Endothelial cell of umbilical vein (primary cell): ENCODE measurements around the gene DNAH9. TPM values are rescaled to one million over a fixed set of nuclear protein-coding genes. Genes with fewer than 3 reads are reported as not detected.

Experiments
- BruUV-seq: library from RNA; stranded (reverse); fragments of 400-500 nt; replicated peaks from 2 replicates; lab custom pipeline; 2021; lab: Mats Ljungman, UMichigan
- CTCF ChIA-PET: fragments of 300-600, 350-600 bp; sonication (Branson Sonifier 250); formaldehyde crosslinking; loops from one replicate; lab custom pipeline; 2021; ENCODE audit warnings: antibody characterized with exemption, inconsistent platforms; lab: Charles Lee
- POLR2A ChIA-PET: fragments of 300-600, 350-600 bp; sonication (Branson Sonifier 250); formaldehyde crosslinking; loops from one replicate; lab custom pipeline; 2021; ENCODE audit warnings: antibody characterized with exemption, inconsistent platforms; lab: Charles Lee
- DNase-seq: peaks from one replicate; pipeline ENCODE4 v3.0.0-alpha.2; 2011; ENCODE audit warnings: low read depth, low spot score
- FAIRE-seq: peaks from 2 replicates; lab custom pipeline; 2011; peaks lifted over from hg19 to GRCh38; lab: Jason Lieb, UNC
- H2AFZ ChIP-seq: 2 replicates; pipeline ENCODE4 v1.6.0; 2012; ENCODE audit warnings: low read depth, low read length, control low read depth, inconsistent platforms
- H3K27ac ChIP-seq: 2 replicates; pipeline ENCODE4 v1.5.1; 2011; ENCODE audit warnings: low read depth, mild to moderate bottlenecking, control low read depth, low read length, moderate library complexity; ENCODE audit not compliant: insufficient read depth
- H3K27me3 ChIP-seq, 2 experiments: 2 replicates each; pipeline versions ENCODE4 v1.6.0 to v1.6.1; 2011; ENCODE audit warnings: low read length in 2 of 2, mixed read lengths in 1 of 2; ENCODE audit not compliant: control insufficient read depth in 2 of 2, insufficient read depth in 2 of 2
- H3K36me3 ChIP-seq, 2 experiments: 2 replicates in 1 of 2; 3 replicates in 1 of 2; pipeline ENCODE4 v1.5.1; 2011; ENCODE audit warnings: low read length in 2 of 2, mild to moderate bottlenecking in 1 of 2, moderate library complexity in 1 of 2; ENCODE audit not compliant: control insufficient read depth in 2 of 2, insufficient read depth in 2 of 2; ENCODE audit errors: extremely low read depth in 1 of 2
- H3K4me1 ChIP-seq: 3 replicates; pipeline ENCODE4 v1.5.1; 2011; ENCODE audit warnings: mild to moderate bottlenecking, low read length; ENCODE audit not compliant: control insufficient read depth, insufficient read depth; ENCODE audit errors: extremely low read depth
- H3K4me2 ChIP-seq: 2 replicates; pipeline ENCODE4 v1.6.1; 2011; ENCODE audit warnings: low read length, control low read depth, mixed read lengths; ENCODE audit not compliant: insufficient read depth
- H3K4me3 ChIP-seq, 3 experiments: fragments of 200-600 bp in 1 of 3; sonication (generic), shearing (Covaris generic) in 1 of 3; replicated peaks in 1 of 3; 2 replicates each; pipeline ENCODE4 v1.5.1; 2011 to 2016; ENCODE audit warnings: control low read depth in 3 of 3, low read length in 3 of 3, mild to moderate bottlenecking in 2 of 3, inconsistent platforms in 1 of 3, low read depth in 1 of 3, moderate library complexity in 1 of 3; ENCODE audit not compliant: insufficient read depth in 1 of 3
- H3K79me2 ChIP-seq: 2 replicates; pipeline ENCODE4 v1.6.0; 2012; ENCODE audit warnings: low read length, inconsistent platforms; ENCODE audit not compliant: control insufficient read depth, insufficient read depth
- H3K9ac ChIP-seq: replicated peaks from 2 replicates; pipeline ENCODE3; 2011; ENCODE audit warnings: low read length, control low read depth; ENCODE audit not compliant: insufficient read depth; ENCODE audit errors: extremely low read depth
- H3K9me1 ChIP-seq: replicated peaks from 3 replicates; pipeline ENCODE4 v1.6.0; 2011; ENCODE audit warnings: mild to moderate bottlenecking, low read length; ENCODE audit not compliant: control insufficient read depth, insufficient read depth; ENCODE audit errors: extremely low read depth
- H3K9me3 ChIP-seq: replicated peaks from 2 replicates; pipeline ENCODE4 v1.5.1; 2012; ENCODE audit warnings: low read length, inconsistent platforms; ENCODE audit not compliant: control insufficient read depth, insufficient read depth
- H4K20me1 ChIP-seq: replicated peaks from 2 replicates; pipeline ENCODE3; 2011; ENCODE audit warnings: mild to moderate bottlenecking, low read length; ENCODE audit not compliant: control insufficient read depth, insufficient read depth; ENCODE audit errors: extremely low read depth
- EZH2 ChIP-seq: IDR thresholded peaks from 2 replicates; pipeline ENCODE4 v1.6.1; 2012; ENCODE audit warnings: borderline replicate concordance, low read depth, mild to moderate bottlenecking, moderate library complexity, low read length, inconsistent platforms; ENCODE audit not compliant: severe bottlenecking
- FOS ChIP-seq: IDR thresholded peaks from 2 replicates; pipeline ENCODE4 v1.6.1; 2011; ENCODE audit warnings: mild to moderate bottlenecking, low read length, moderate library complexity, borderline replicate concordance; ENCODE audit not compliant: insufficient read depth
- GATA2 ChIP-seq: IDR thresholded peaks from 2 replicates; pipeline ENCODE4 v1.7.0; 2011; ENCODE audit warnings: low read depth, mild to moderate bottlenecking, moderate library complexity, mixed read lengths, low read length; ENCODE audit not compliant: insufficient read length, insufficient read depth
- JUN ChIP-seq: IDR thresholded peaks from 2 replicates; pipeline ENCODE4 v1.6.1; 2011; ENCODE audit warnings: borderline replicate concordance, low read depth; ENCODE audit not compliant: insufficient read length, insufficient read depth
- MYC ChIP-seq: IDR thresholded peaks from one replicate; pipeline ENCODE4 v1.6.1; 2011; ENCODE audit warnings: mild to moderate bottlenecking, low read depth, low read length
- POLR2A ChIP-seq: IDR thresholded peaks from 2 replicates; pipeline ENCODE4 v1.6.1; 2012; ENCODE audit warnings: low read depth, mild to moderate bottlenecking, control low read depth, low read length
- POLR2AphosphoS5 ChIP-seq: IDR thresholded peaks from 2 replicates; pipeline ENCODE4 v1.6.1; 2012; ENCODE audit warnings: low read depth, mild to moderate bottlenecking, control low read depth, low read length, moderate library complexity; ENCODE audit not compliant: insufficient read depth
- dilution Hi-C: fragments of 300-500 bp; cut with MboI; formaldehyde crosslinking; loops from one replicate; pipeline ENCODE4 v1.15.0; 2019; ENCODE audit warnings: low sequenced_read_pairs; ENCODE audit not compliant: extremely low pct_ligation_motif_present
- intact Hi-C: fragments of 100-400 bp; cut with micrococcal nuclease; formaldehyde crosslinking; loops from one replicate; pipeline ENCODE4 v1.10.0; 2022
- polyA plus RNA-seq, 4 experiments: library from polyadenylated mRNA; depleted of rRNA in 3 of 4; stranded (reverse) in 3 of 4; unstranded in 1 of 4; fragments of >200 nt; gene quantifications; 2 replicates each; pipeline versions ENCODE4 v1.2.1 to v1.2.3, GENCODE V29; 2011 to 2012; ENCODE audit warnings: missing spikeins in 1 of 4
- total RNA-seq: library from RNA; stranded (reverse); gene quantifications from 2 replicates; pipeline ENCODE4 v1.2.3, GENCODE V29; 2021
- TF ChIP-seq, protein P1 (sequence below): IDR thresholded peaks from 2 replicates; pipeline ENCODE4 v1.6.1; 2011; ENCODE audit not compliant: insufficient read depth, insufficient read length
- TF ChIP-seq, protein P2 (sequence below), 2 donors: IDR thresholded peaks; 1 replicate in 1 of 2; 2 replicates in 1 of 2; pipeline ENCODE4 v1.5.1; 2011; ENCODE audit warnings: low read length in 2 of 2, mild to moderate bottlenecking in 2 of 2, moderate library complexity in 2 of 2, control low read depth in 1 of 2, inconsistent platforms in 1 of 2, low read depth in 1 of 2; ENCODE audit not compliant: insufficient read depth in 1 of 2; ENCODE audit errors: extremely low read depth in 1 of 2

Gene DNAH9
- total and polyA plus RNA-seq, 2 donors (not counting 3 experiments of a cell fraction or from before 2014, with no cell fraction given), result not detected

- H3K4me3 ChIP-seq, result no peak overlapping the region
- DNase-seq (no peak), FAIRE-seq (no peak)
- H3K9ac ChIP-seq, result no peak overlapping the region
- H3K9me3 ChIP-seq, result peaks cover 4% of the 10 kb centered on the region
- no peak overlapping the region for H2AFZ ChIP-seq
- intact Hi-C loops (no loop called here), dilution Hi-C loops (no loop called here)
- no peak overlapping the region for H3K27ac ChIP-seq
- H3K9me1 ChIP-seq, result no peaks in the 10 kb centered on the region
- no peaks in the 10 kb centered on the region for H3K36me3 ChIP-seq
- no peaks in the 10 kb centered on the region for H4K20me1 ChIP-seq
- no peak for TF ChIP-seq FOS
- no peak for TF ChIP-seq EZH2
- TF ChIP-seq JUN, result no peak
- TF ChIP-seq, protein P1, sequence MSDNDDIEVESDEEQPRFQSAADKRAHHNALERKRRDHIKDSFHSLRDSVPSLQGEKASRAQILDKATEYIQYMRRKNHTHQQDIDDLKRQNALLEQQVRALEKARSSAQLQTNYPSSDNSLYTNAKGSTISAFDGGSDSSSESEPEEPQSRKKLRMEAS, result no peak
- no peak for TF ChIP-seq MYC
- no peak for TF ChIP-seq POLR2A
- no peak for TF ChIP-seq POLR2AphosphoS5
- no peak for TF ChIP-seq GATA2
- TF ChIP-seq, protein P2, sequence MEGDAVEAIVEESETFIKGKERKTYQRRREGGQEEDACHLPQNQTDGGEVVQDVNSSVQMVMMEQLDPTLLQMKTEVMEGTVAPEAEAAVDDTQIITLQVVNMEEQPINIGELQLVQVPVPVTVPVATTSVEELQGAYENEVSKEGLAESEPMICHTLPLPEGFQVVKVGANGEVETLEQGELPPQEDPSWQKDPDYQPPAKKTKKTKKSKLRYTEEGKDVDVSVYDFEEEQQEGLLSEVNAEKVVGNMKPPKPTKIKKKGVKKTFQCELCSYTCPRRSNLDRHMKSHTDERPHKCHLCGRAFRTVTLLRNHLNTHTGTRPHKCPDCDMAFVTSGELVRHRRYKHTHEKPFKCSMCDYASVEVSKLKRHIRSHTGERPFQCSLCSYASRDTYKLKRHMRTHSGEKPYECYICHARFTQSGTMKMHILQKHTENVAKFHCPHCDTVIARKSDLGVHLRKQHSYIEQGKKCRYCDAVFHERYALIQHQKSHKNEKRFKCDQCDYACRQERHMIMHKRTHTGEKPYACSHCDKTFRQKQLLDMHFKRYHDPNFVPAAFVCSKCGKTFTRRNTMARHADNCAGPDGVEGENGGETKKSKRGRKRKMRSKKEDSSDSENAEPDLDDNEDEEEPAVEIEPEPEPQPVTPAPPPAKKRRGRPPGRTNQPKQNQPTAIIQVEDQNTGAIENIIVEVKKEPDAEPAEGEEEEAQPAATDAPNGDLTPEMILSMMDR (IDR thresholded peaks at IDR 0.05; ENCODE audit: extremely low read depth in 1 of 2, insufficient read depth in 1 of 2, low read depth in 1 of 2, low read length in 2 of 2), result no peak
- ChIA-PET CTCF (no interaction called here), POLR2A (no interaction called here)
- H3K4me2 ChIP-seq, result no peak overlapping the region
- H3K4me1 ChIP-seq, result no peaks in the 10 kb centered on the region
- H3K27me3 ChIP-seq, result no peaks in the 10 kb centered on the region
- BruUV-seq, result no TSS peak
- H3K79me2 ChIP-seq, result no peaks in the 10 kb centered on the region
Observed at GRCh38 chr17:11707586-11707985, 109.3 kb downstream of the DNAH9 start.
